ENCODE measurements around the gene KCNQ1.

DNA sequence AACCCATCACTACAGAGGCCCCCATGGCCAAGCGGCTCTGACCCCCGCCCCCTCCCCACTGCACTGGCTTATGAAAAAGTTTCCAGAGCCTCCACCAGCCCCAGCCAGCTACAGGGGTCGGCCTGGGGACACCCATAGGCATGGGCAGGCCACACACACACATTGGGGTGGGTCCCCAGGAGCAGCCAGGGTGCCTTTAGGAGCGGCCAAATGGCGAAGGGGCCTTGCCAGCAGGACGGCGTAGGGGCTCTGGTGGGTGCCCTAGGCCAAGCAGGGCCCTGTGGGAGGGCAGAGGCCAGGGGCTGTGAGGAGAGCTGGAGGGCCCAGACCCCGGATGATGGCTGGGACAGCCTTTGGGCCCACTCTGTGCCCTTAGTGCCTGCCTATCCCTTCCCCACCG is 34.2 kb upstream of the KCNQ1 start:
- TF ChIP-seq, protein P1, sequence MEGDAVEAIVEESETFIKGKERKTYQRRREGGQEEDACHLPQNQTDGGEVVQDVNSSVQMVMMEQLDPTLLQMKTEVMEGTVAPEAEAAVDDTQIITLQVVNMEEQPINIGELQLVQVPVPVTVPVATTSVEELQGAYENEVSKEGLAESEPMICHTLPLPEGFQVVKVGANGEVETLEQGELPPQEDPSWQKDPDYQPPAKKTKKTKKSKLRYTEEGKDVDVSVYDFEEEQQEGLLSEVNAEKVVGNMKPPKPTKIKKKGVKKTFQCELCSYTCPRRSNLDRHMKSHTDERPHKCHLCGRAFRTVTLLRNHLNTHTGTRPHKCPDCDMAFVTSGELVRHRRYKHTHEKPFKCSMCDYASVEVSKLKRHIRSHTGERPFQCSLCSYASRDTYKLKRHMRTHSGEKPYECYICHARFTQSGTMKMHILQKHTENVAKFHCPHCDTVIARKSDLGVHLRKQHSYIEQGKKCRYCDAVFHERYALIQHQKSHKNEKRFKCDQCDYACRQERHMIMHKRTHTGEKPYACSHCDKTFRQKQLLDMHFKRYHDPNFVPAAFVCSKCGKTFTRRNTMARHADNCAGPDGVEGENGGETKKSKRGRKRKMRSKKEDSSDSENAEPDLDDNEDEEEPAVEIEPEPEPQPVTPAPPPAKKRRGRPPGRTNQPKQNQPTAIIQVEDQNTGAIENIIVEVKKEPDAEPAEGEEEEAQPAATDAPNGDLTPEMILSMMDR (IDR thresholded peaks at IDR 0.05) = no peak
- TF ChIP-seq POLR2A (IDR thresholded peaks at IDR 0.05) (no peak), POLR2AphosphoS5 (IDR thresholded peaks at IDR 0.05; ENCODE audit: insufficient read depth in 1 of 2, low read depth in 1 of 2) (no peak)
